NCI-H2196 (cell line): ENCODE measurements around the gene ILF2.
"Not testable (repeated sequence)": the region's sequence is repeated elsewhere in the genome, so short reads cannot be mapped to it uniquely, and the experiment has no call there.

Experiments
- DNase-seq: peaks from one replicate; lab custom pipeline; 2025; ENCODE audit not compliant: unreplicated experiment; lab: John Stamatoyannopoulos, UW

Gene ILF2

GRCh38 chr1:153679337-153680119 lies 8.7 kb upstream of the ILF2 start:
- no peak for DNase-seq

GRCh38 chr1:153678519-153679336 lies 7.9 kb upstream of the ILF2 start, which contains the start of gene NPR1:
Gene NPR1, plus strand, starts transcription at chr1:153678688. Its CDS starts 421 bp downstream, at chr1:153679109.
- no peak for DNase-seq

- DNase-seq = peak; percentile 49
Observed at GRCh38 chr1:153677718-153678518, 7.1 kb upstream of the ILF2 start.

- no peak for DNase-seq
Observed at GRCh38 chr1:153673511-153673910, 2.7 kb upstream of the ILF2 start.

GRCh38 chr1:153671628-153672353 lies 998 bp upstream of the ILF2 start:
- DNase-seq = not testable (repeated sequence)

- DNase-seq = no peak
Observed at GRCh38 chr1:153670257-153670858, 435 bp downstream of the ILF2 start.

GRCh38 chr1:153669606-153670005 lies 1.2 kb downstream of the ILF2 start:
- DNase-seq = no peak

- not testable (repeated sequence) for DNase-seq
Observed at GRCh38 chr1:153668672-153669071, 2.1 kb downstream of the ILF2 start.

GRCh38 chr1:153667439-153667838 lies 3.4 kb downstream of the ILF2 start:
- no peak for DNase-seq

GRCh38 chr1:153663211-153663610 lies 7.6 kb downstream of the ILF2 start:
- no peak for DNase-seq

- no peak for DNase-seq
Observed at GRCh38 chr1:153662269-153662668, 8.5 kb downstream of the ILF2 start.

- no peak for DNase-seq
Observed at GRCh38 chr1:153661111-153661708, 9.6 kb downstream of the ILF2 start.

- DNase-seq = no peak
Observed at GRCh38 chr1:153659656-153660055, 11.1 kb downstream of the ILF2 start.

GRCh38 chr1:153659175-153659534 lies 11.6 kb downstream of the ILF2 start:
- no peak for DNase-seq

GRCh38 chr1:153658400-153659174 lies 12.2 kb downstream of the ILF2 start, which contains the start of gene SNAPIN:
Gene SNAPIN, plus strand, starts transcription at chr1:153658703. Its CDS starts 41 bp downstream, at chr1:153658744.
- peak; percentile 89 for DNase-seq

- peak; percentile 22 for DNase-seq
Observed at GRCh38 chr1:153655333-153655732, 15.5 kb downstream of the ILF2 start.

- no peak for DNase-seq
Observed at GRCh38 chr1:153652805-153653500, 17.8 kb downstream of the ILF2 start.

- peak; percentile 23 for DNase-seq
Observed at GRCh38 chr1:153651771-153652170, 19.0 kb downstream of the ILF2 start.
